Right lobe of liver (tissue), 4 donors: ENCODE data around the gene FMN2.

Experiments
- CTCF ChIP-seq, 4 donors: fragments of 200-600 bp in 3 of 4; fragments of 450-650 bp in 1 of 4; IDR thresholded peaks; one replicate each; pipeline versions ENCODE4 v1.5.1 to v1.8.0; 2016 to 2022; ENCODE audit warnings: antibody characterized with exemption in 4 of 4, mild to moderate bottlenecking in 2 of 4
- POLR2A ChIP-seq: fragments of 450-650 bp; IDR thresholded peaks from one replicate; pipeline ENCODE4 v1.6.1; 2017; ENCODE audit warnings: antibody characterized with exemption, mild to moderate bottlenecking
- donor health status: DM: no; HTN: no; CAD: no.
- donor health status: DM: no; HTN: no; CAD: no.
- donor health status: DM: no; HTN: yes; CAD: no.

- no peak for TF ChIP-seq POLR2A
- no peak for TF ChIP-seq CTCF (IDR thresholded peaks at IDR 0.05)
These were observed 134.4 kb downstream of the FMN2 start for GRCh38 chr1:240226102-240226501.
